SK-N-SH treated with all-trans-retinoic acid at 6 μM for 48 hours (cell line): ENCODE measurements around the gene TLCD3A.

Source experiments
- ATAC-seq: fragments of 200-7000 bp; cut with Tn5 transposase; 3 replicates; pipeline ENCODE4 v1.9.1; 2020; ENCODE audit warnings: mild to moderate bottlenecking, moderate library complexity
- BACH2 ChIP-seq: fragments of 250-450 bp; sonication (Bioruptor Pico); IDR thresholded peaks from 2 replicates; pipeline ENCODE4 v1.9.0; 2021; ENCODE audit warnings: mild to moderate bottlenecking, borderline replicate concordance
- CSDC2 ChIP-seq: fragments of 250-450 bp; sonication (Bioruptor Pico); IDR thresholded peaks from 2 replicates; pipeline ENCODE4 v1.5.0; 2020; ENCODE audit warnings: mild to moderate bottlenecking, moderate library complexity
- GLIS3 ChIP-seq: fragments of 250-450 bp; sonication (Bioruptor Pico); IDR thresholded peaks from 2 replicates; pipeline ENCODE4 v1.5.0; 2020; ENCODE audit warnings: mild to moderate bottlenecking, moderate library complexity
- ISL1 ChIP-seq: fragments of 250-450 bp; sonication (Bioruptor Pico); IDR thresholded peaks from 2 replicates; pipeline ENCODE4 v2.1.2; 2022; ENCODE audit warnings: mild to moderate bottlenecking, moderate library complexity
- OSR1 ChIP-seq: fragments of 250-450 bp; sonication (Bioruptor Pico); IDR thresholded peaks from 2 replicates; pipeline ENCODE4 v1.8.0; 2022; ENCODE audit warnings: moderate library complexity, mild to moderate bottlenecking, inconsistent platforms
- PPARA ChIP-seq: fragments of 250-450 bp; sonication (Bioruptor Pico); IDR thresholded peaks from 2 replicates; pipeline ENCODE4 v1.5.0; 2020; ENCODE audit warnings: mild to moderate bottlenecking, borderline replicate concordance
- RARB ChIP-seq: fragments of 250-450 bp; sonication (Bioruptor Pico); IDR thresholded peaks from 2 replicates; pipeline ENCODE4 v1.8.0; 2021; ENCODE audit warnings: mild to moderate bottlenecking, moderate library complexity
- SNAI2 ChIP-seq: fragments of 250-450 bp; sonication (Bioruptor Pico); IDR thresholded peaks from 2 replicates; pipeline ENCODE4 v1.5.0; 2020; ENCODE audit warnings: mild to moderate bottlenecking, moderate library complexity
- TCF4 ChIP-seq: fragments of 250-450 bp; sonication (Bioruptor Pico); IDR thresholded peaks from 2 replicates; pipeline ENCODE4 v1.8.0; 2021; ENCODE audit warnings: mild to moderate bottlenecking, moderate library complexity, borderline replicate concordance
- TOX ChIP-seq: fragments of 250-450 bp; sonication (Bioruptor Pico); IDR thresholded peaks from 2 replicates; pipeline ENCODE4 v1.8.0; 2021; ENCODE audit warnings: mild to moderate bottlenecking, moderate library complexity, borderline replicate concordance
- ZC3H10 ChIP-seq: fragments of 250-450 bp; sonication (Bioruptor Pico); IDR thresholded peaks from 2 replicates; pipeline ENCODE4 v1.5.1; 2021; ENCODE audit warnings: mild to moderate bottlenecking, moderate library complexity
- ZFP3 ChIP-seq: fragments of 250-450 bp; sonication (Bioruptor Pico); IDR thresholded peaks from 2 replicates; pipeline ENCODE4 v1.5.0; 2020; ENCODE audit warnings: mild to moderate bottlenecking, moderate library complexity
- ZFP30 ChIP-seq: fragments of 450-650 bp; formaldehyde crosslinking; IDR thresholded peaks from 2 replicates; pipeline ENCODE4 v1.5.0; 2022; ENCODE audit warnings: mild to moderate bottlenecking, moderate library complexity
- ZNF565 ChIP-seq: fragments of 450-650 bp; formaldehyde crosslinking; conservative IDR thresholded peaks from 2 replicates; pipeline ENCODE4 v1.5.0; 2020; ENCODE audit warnings: low read depth, mild to moderate bottlenecking, moderate library complexity
- ZNF70 ChIP-seq: fragments of 450-650 bp; formaldehyde crosslinking; IDR thresholded peaks from 2 replicates; pipeline ENCODE4 v1.5.0; 2020; ENCODE audit warnings: mild to moderate bottlenecking, moderate library complexity
- ZNF8 ChIP-seq: fragments of 450-650 bp; formaldehyde crosslinking; IDR thresholded peaks from 2 replicates; pipeline ENCODE4 v1.5.0; 2020; ENCODE audit warnings: mild to moderate bottlenecking, moderate library complexity
- TF ChIP-seq, protein P1 (sequence below): fragments of 250-450 bp; sonication (Bioruptor Pico); IDR thresholded peaks from 2 replicates; pipeline ENCODE4 v1.5.1; 2021; ENCODE audit warnings: mild to moderate bottlenecking, moderate library complexity
- TF ChIP-seq, protein P2 (sequence below): fragments of 250-450 bp; sonication (Bioruptor Pico); IDR thresholded peaks from 2 replicates; pipeline ENCODE4 v1.8.0; 2020; ENCODE audit warnings: mild to moderate bottlenecking, moderate library complexity, borderline replicate concordance
- TF ChIP-seq, protein P3 (sequence below): fragments of 250-450 bp; sonication (Bioruptor Pico); IDR thresholded peaks from 2 replicates; pipeline ENCODE4 v1.5.0; 2020; ENCODE audit warnings: mild to moderate bottlenecking, moderate library complexity
- TF ChIP-seq, protein P4 (sequence below): fragments of 250-450 bp; sonication (Bioruptor Pico); IDR thresholded peaks from 2 replicates; pipeline ENCODE4 v1.8.0; 2021; ENCODE audit warnings: low read depth, mild to moderate bottlenecking, moderate library complexity, borderline replicate concordance

TLCD3A gene

DNA sequence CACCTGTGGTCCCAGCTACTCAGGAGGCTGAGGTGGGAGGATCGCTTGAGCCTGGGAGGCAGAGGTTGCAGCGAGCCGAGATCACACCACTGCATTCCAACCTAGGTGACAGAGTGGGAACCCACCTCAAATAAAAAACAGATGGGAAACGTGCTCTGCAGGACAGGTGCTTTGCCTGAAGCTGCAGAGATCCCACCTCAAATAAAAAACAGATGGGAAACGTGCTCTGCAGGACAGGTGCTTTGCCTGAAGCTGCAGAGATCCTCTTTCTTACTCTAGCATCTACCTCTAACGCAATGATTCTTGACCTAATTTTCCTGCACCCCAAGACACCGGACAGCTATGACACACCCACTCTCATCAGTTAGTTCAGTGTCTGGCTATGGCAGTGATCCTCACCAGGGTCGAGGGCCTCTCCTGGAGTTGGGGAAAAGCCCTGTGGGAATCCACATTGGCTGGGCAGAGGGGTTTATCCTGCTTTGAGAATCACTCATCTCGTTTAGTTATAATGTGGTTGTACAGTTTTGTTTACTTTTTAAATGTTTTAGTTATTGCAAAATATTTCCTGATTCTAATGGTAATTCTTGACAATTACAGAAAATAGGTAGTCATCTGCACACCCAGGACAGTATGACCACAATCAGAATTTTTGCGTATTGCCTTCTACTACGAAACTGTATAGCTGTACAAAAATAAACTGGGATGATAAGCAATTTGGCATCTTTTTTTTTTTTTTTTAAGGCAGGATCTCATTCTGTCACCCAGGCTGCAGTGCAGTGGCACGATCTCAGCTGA is 29.1 kb upstream of the TLCD3A start:
- TF ChIP-seq SNAI2 (CRISPR knock-in tag) (no peak), ZNF565 (no peak), BACH2 (no peak), CSDC2 (CRISPR knock-in tag) (no peak), ISL1 (CRISPR knock-in tag) (no peak), ZC3H10 (CRISPR knock-in tag) (no peak), ZFP3 (no peak), ZFP30 (CRISPR knock-in tag) (no peak), PPARA (CRISPR knock-in tag) (no peak), RARB (CRISPR knock-in tag) (no peak), OSR1 (CRISPR knock-in tag) (no peak), GLIS3 (CRISPR knock-in tag) (no peak), ZNF70 (CRISPR knock-in tag) (no peak)
- TF ChIP-seq, protein P1, sequence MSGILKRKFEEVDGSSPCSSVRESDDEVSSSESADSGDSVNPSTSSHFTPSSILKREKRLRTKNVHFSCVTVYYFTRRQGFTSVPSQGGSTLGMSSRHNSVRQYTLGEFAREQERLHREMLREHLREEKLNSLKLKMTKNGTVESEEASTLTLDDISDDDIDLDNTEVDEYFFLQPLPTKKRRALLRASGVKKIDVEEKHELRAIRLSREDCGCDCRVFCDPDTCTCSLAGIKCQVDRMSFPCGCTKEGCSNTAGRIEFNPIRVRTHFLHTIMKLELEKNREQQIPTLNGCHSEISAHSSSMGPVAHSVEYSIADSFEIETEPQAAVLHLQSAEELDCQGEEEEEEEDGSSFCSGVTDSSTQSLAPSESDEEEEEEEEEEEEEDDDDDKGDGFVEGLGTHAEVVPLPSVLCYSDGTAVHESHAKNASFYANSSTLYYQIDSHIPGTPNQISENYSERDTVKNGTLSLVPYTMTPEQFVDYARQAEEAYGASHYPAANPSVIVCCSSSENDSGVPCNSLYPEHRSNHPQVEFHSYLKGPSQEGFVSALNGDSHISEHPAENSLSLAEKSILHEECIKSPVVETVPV (CRISPR knock-in tag) = no peak
- TF ChIP-seq, protein P2, sequence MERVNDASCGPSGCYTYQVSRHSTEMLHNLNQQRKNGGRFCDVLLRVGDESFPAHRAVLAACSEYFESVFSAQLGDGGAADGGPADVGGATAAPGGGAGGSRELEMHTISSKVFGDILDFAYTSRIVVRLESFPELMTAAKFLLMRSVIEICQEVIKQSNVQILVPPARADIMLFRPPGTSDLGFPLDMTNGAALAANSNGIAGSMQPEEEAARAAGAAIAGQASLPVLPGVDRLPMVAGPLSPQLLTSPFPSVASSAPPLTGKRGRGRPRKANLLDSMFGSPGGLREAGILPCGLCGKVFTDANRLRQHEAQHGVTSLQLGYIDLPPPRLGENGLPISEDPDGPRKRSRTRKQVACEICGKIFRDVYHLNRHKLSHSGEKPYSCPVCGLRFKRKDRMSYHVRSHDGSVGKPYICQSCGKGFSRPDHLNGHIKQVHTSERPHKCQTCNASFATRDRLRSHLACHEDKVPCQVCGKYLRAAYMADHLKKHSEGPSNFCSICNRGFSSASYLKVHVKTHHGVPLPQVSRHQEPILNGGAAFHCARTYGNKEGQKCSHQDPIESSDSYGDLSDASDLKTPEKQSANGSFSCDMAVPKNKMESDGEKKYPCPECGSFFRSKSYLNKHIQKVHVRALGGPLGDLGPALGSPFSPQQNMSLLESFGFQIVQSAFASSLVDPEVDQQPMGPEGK (CRISPR knock-in tag) = no peak
- TF ChIP-seq, protein P3, sequence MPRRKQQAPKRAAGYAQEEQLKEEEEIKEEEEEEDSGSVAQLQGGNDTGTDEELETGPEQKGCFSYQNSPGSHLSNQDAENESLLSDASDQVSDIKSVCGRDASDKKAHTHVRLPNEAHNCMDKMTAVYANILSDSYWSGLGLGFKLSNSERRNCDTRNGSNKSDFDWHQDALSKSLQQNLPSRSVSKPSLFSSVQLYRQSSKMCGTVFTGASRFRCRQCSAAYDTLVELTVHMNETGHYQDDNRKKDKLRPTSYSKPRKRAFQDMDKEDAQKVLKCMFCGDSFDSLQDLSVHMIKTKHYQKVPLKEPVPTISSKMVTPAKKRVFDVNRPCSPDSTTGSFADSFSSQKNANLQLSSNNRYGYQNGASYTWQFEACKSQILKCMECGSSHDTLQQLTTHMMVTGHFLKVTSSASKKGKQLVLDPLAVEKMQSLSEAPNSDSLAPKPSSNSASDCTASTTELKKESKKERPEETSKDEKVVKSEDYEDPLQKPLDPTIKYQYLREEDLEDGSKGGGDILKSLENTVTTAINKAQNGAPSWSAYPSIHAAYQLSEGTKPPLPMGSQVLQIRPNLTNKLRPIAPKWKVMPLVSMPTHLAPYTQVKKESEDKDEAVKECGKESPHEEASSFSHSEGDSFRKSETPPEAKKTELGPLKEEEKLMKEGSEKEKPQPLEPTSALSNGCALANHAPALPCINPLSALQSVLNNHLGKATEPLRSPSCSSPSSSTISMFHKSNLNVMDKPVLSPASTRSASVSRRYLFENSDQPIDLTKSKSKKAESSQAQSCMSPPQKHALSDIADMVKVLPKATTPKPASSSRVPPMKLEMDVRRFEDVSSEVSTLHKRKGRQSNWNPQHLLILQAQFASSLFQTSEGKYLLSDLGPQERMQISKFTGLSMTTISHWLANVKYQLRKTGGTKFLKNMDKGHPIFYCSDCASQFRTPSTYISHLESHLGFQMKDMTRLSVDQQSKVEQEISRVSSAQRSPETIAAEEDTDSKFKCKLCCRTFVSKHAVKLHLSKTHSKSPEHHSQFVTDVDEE (CRISPR knock-in tag) = no peak
- no peak for ATAC-seq

DNA sequence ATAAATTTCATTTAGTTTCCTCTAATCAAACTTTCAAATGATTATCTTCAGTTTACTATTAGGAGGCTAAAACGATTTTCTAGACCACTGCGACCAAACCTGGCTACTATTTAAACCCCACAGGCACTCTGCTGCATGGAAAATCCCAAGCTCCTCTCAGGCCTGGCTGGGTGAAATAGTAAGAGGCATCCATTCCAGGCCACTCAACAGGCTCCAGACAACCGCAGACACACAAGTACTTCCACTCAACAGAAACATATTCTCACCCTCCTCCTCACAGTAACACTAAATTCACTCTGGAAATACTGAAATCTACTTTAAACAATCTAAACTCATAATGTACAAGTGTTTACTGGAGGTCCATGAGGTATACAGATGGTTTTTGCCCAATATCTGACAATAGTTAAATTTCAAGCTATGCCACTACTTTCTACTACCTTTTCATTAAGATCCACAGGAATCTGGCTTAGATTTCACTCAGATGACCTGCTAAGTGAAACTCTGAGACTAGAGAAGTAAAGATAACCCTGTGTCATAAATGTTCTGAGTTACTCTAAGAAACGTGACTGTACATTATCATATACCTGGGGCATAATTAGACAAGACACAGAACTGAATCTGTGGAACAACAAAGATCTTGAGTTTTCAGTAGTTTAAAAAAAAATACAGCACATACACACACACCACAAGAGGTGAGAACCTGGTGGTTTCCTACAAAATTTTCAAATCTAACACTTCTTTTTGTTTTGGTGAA is 28.1 kb upstream of the TLCD3A start:
- peak; percentile 81 for ATAC-seq
- TF ChIP-seq ZNF70 (CRISPR knock-in tag) (no peak), RARB (CRISPR knock-in tag) (no peak), ISL1 (CRISPR knock-in tag) (0 out of 2 replicates have a peak, but pooled peaks have one; percentile 10), SNAI2 (CRISPR knock-in tag) (no peak)
- TF ChIP-seq, protein P2 (CRISPR knock-in tag) = no peak

DNA sequence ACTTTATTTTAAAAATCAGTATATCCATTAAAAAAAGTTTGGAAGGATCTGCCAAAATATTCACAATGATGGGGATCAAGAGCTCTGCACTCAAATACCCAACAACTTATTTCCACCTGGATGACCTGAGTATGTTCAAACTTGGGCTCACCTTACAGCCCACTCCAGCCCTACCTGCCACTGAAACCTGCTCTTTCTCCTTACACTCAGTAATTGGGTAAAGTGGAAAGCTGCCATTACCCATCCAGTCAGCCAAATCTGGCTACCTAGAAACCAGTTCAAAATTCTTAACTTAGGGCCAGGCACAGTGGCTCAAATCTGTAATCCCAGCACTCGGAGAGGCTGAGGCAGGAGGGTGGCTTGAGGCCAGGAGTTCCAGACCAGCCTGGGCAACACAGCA is 27.4 kb upstream of the TLCD3A start:
- peak; percentile 13; the same call in 1 of the 3 replicates for ATAC-seq
- TF ChIP-seq ISL1 (CRISPR knock-in tag) (no peak), PPARA (CRISPR knock-in tag) (no peak), OSR1 (CRISPR knock-in tag) (no peak), RARB (CRISPR knock-in tag) (no peak), SNAI2 (CRISPR knock-in tag) (no peak), TOX (CRISPR knock-in tag) (no peak), ZNF8 (CRISPR knock-in tag) (no peak), ZNF70 (CRISPR knock-in tag) (no peak), ZFP30 (CRISPR knock-in tag) (no peak), ZFP3 (no peak), ZC3H10 (CRISPR knock-in tag) (no peak), TCF4 (CRISPR knock-in tag) (no peak), BACH2 (no peak)
- TF ChIP-seq, protein P2 (CRISPR knock-in tag) = no peak
- TF ChIP-seq, protein P4, sequence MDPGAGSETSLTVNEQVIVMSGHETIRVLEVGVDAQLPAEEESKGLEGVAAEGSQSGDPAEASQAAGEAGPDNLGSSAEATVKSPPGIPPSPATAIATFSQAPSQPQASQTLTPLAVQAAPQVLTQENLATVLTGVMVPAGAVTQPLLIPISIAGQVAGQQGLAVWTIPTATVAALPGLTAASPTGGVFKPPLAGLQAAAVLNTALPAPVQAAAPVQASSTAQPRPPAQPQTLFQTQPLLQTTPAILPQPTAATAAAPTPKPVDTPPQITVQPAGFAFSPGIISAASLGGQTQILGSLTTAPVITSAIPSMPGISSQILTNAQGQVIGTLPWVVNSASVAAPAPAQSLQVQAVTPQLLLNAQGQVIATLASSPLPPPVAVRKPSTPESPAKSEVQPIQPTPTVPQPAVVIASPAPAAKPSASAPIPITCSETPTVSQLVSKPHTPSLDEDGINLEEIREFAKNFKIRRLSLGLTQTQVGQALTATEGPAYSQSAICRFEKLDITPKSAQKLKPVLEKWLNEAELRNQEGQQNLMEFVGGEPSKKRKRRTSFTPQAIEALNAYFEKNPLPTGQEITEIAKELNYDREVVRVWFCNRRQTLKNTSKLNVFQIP (CRISPR knock-in tag) = no peak
- TF ChIP-seq, protein P1 (CRISPR knock-in tag) = no peak
- TF ChIP-seq, all 23 proteins: peak for 0
